GM21576 (cell line): ENCODE data around the gene ARRDC1.

ENCODE experiments used
- ATAC-seq: cut with Tn5 transposase; IDR thresholded peaks from one replicate; pipeline ENCODE4 v1.9.1; 2021; ENCODE audit warnings: mild to moderate bottlenecking, moderate library complexity; ENCODE audit not compliant: unreplicated experiment

Gene ARRDC1

DNA sequence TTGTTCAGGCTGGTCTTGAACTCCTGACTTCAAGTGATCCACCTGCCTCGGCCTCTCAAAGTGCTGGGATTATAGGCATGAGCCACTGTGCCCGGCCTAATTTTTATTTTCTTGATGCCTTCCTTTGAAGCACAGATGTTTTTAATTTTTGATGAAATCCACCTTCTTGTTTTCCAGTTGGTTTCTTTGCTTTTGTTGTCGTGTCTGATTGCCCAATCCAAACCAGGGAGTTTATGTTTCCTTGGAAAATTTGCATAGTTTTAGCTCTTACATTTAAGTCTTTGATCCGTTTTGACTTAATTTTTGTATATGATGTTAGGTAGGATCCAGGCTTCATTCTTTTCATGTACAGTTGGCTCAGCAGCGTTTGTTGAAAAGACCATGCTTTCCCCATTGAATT is 28.5 kb downstream of the ARRDC1 start:
- no peak for ATAC-seq

DNA sequence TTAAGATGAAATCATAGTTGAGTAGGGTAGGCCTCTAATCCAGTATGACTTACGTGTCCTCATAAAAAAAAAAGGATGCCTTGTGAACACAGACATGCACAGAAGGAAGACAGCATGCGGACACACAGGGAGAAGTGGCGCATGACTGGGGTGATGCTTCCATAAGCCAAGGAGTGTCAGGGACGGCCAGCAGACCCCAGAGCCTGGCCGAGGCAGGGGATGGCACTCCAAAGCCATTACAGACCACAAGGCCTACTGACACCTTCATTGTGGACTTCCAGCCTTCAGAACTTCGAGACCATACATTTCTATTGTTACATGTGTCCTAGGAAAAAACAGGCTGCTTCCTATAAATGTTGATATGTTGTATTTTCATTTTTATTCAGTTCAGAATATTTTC is 33.2 kb downstream of the ARRDC1 start:
- no peak for ATAC-seq

DNA sequence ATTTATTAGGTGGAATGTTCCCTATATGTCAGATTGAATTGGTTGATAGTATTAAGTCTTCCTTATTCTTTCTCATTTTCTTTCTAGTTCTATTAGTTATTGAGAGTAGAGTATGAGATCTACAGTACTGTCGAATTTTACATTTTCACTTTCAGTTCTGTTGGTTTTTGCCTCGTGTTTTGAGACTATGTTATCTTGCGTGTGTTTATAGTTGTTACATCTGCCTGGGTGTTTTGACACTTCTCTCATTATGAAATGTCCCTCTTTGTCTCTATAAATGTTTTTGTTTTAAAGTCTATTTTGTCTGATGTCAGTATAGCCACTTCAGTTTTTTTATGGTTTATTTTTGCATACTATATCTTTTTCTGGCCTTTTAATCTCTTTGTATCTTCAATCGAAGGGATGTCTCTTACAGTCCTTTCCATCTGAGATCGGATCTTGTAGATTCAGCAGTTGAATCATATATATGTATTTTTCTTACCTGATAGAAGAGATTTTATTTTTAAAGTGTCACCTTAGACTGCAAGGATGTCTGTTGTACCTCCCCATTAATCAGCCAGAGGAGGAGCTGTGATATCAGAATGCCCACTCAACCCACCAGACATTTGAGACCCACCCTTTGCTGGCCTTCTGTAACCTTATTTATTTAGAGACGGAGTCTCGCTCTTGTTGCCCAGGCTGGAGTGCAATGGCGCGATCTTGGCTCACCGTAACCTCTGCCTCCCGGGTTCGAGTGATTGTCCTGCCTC is 34.0 kb downstream of the ARRDC1 start:
- no peak for ATAC-seq

DNA sequence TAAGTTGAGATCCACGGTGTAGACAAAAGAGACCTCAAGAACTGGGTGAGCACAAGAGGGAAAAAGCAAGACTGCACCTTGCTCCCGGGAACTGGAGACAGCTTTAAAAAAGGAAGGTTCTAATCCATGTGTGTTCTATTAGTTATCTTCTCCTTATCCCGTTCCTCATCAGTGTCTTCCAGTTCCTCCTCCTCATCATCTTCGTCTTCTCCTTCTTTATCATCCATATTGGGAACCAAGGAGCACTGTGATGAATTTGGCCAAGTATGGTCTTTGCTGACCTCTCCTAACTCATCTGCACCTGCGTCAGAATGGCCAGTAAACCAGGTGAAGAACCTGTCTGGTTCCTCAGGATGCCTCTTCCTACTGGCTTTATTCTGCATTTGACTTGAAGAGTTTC is 35.4 kb downstream of the ARRDC1 start:
- ATAC-seq, result no peak

DNA sequence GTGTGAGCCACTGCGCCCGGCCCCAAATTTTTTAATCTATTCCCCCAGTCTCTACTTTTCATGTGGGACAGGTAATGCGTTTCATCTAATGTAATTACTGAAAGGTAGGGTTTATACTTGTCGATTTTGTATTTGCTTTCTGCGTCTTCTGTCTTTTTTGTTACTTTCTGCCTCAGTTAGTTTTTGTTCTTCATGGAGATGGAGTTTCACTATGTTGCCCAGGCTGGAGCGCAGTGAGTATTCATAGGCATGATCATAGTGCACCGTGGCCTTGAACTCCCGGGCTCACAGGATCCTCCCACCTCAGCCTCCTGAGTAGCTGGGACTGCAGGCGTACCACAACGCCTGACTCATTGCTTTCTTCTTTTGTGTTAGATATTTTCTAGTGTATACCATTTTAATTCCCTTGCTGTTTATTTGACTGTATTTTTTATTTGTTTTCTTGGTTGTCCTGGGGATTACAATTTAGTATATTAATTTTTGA is 36.7 kb downstream of the ARRDC1 start:
- ATAC-seq, result no peak

DNA sequence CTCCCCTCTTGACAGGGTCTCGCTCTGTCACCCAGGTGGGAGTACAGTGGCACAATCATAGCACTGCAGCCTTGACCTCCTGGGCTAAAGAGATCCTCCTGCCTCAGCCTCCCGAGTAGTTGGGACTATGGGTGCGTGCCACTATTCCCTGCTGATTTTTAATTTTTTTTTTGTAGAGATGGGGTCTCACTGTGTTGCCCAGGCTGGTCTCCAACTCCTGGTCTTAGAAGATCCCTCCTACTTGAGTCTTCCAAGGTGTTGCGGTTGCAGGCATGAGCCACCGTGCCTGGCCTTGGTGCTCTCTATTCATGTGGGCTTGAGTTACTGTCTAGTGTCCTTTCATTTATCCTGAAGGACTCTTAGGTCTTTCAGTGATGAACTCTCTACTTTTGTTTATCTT is 37.4 kb downstream of the ARRDC1 start:
- ATAC-seq, result no peak

DNA sequence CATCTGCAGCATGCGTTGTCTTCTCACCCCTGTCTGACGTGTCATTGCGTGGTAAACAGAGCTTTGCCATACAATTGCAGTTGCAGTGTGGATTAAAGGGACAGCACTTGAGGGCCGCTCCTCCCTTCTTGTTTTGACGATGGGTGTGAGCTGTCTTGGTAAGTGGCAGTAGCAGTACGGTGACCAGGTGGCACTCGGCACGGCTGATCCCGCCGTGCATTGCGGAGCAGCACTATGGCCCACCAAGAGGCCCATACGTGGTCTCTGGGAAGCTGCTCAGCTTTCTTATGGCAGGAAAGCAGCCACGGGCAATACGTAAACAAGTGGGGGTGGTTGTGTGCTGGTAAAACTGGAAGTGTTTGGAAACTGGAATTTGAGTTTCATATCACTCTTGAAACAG is 38.4 kb downstream of the ARRDC1 start:
- no peak for ATAC-seq

DNA sequence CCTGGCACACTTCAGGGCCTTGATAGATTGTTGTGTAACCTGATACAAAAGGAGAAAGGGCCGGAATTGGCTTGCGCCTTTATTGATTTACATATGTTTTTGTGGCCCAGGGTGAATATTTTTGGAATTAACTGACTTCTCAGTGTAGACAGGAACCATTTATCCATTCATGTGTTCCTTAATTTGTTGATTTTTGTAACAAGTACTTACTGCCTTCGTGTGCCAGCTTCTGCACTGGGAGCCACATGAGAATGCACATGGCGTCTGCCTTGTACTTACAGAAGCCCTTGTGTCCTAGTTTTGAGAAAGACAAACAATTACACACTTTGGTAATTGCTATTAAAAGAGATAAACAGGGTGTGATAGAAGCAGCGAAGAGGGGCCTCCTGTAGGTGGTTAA is 39.7 kb downstream of the ARRDC1 start:
- no peak for ATAC-seq

DNA sequence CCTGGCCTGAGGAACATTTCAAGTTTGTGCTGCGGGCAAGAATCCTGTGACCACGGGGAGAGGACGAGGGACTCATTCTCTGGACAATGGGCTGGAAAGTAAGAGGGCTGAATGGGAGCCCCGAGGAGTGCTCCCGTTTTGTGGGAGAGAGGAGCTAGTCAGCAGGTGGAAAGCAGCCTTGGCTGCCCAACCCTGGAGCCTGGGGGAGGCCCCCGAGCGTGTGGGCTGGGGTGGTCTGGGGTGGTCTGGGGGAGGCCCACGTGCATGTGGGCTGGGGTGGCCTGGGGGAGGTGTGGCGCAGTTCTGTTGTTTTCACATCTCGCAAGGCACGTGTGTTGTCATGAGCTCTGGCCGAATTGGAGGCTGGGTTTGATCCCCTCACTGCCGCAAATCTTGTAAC is 40.9 kb downstream of the ARRDC1 start:
- ATAC-seq, result no peak

DNA sequence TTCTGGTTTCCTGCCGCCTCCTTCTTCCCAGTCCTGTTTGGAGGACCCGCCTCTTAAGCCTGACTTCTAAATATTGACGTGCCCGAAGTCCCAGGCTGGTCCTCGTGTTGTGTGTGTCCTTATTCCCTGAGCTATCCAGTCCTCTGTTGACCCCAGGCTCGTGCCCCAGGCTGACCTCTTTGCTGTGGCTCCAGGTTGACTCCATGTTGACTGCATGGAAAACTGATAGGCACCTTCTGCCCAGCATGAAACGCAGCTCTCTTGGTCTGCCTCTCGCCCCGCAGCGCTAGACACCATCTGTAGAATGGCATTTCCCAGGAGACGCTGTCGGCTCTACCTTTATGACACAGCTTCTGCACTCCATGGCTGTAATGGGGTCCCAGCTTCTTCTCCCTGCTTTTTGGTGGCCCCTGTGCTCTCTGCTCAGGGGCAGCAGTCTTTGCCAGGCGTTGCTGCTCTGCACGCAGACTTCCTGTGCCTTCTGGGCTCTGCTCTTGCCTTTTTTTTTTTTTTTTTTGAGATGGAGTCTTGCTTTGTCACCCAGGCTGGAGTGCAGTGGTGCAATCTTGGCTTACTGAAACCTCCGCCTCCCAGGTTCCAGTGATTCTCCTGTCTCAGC is 41.7 kb downstream of the ARRDC1 start:
- no peak for ATAC-seq

DNA sequence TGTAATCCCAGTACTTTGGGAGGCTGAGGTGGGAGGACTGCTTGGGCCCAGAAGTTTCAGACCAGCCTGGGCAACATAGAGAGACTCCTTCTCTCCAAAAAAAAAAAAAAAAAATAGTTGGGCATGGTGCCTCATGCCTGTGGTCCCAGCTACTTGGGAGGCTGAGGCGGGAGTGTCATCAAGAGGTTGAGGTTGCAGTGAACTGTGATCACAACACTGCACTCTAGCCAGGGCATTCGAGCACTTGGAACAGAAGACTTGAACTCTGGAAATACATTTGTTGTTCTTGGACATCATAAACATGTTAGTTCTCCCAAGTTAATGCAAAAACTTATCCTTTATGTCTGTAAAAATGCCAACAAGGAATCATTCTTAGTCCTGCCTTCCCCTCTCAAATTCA is 42.9 kb downstream of the ARRDC1 start:
- ATAC-seq, result no peak

DNA sequence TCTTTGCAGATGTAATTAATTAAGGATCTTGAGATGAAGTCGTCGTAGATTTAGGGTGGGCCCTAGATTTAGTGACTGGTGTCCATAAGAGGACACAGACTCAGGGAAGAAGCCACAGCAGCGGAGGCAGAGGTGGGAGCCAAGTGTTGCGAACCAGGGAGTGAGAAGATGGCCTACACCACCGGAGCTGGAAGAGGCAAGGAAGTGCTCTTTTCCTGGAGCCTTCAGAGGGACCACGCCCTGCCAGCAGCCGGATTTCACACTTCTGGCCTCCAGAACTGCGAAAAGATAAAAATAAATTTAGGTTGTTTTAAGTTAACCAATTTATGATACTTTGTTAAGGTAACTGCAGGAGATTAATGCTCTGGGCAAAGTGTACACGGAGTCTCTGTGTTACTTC is 44.1 kb downstream of the ARRDC1 start:
- ATAC-seq, result no peak

DNA sequence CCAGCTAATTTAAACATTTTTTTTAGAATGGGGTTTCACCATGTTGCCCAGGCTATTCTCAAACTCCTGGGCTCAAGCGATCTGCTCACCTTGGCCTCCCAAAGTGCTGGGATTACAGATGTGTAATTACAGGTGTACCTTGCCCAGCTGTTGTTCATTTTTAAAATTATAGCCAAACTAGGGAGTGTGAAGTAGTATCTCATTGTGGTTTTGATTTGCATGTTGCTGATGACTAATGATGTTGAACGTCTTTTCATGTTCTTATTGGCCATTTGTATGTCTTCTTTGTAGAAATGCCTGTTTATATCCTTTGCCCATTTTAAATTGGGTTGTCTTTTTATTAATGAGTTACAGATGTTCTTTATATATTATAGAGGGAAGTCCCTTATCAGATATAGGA is 44.8 kb downstream of the ARRDC1 start:
- no peak for ATAC-seq

DNA sequence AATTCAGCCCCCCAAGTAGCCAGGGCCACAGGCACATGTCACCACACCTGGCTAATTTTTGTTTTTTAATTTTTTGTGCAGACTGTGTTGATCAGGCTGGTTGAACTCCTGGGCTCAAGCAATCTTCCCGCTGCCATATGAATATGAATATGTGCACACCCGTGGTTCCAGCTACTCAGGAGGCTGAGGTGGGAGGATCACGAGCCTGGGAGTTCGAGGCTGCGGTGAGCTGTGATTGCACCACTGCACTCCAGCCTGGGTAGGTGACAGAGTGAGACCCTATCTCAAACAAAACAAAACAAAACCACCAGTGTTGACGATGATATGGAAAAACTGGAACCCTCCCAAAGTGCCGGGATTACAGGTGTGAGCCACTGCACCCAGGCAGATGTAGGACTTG is 45.3 kb downstream of the ARRDC1 start:
- ATAC-seq, result no peak

DNA sequence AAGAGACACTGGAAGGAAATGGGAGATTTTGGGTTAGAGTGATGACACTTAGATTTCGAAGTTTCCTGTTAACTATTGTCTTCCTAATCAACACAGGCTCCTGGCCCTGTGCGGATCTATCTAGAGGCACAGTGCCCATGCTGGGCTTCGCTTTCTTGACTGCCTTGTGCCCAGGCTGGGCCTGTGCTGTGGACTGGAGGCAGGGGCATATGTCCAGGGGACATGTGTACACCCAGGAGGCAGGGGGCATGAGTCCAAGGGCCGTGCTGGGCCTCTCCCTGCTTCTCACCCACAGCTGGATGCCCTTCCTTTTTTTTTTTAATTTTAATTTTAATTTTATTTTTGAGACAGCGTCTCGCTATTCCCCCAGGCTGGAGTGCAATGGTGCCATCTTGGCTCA is 50.9 kb downstream of the ARRDC1 start:
- no peak for ATAC-seq

DNA sequence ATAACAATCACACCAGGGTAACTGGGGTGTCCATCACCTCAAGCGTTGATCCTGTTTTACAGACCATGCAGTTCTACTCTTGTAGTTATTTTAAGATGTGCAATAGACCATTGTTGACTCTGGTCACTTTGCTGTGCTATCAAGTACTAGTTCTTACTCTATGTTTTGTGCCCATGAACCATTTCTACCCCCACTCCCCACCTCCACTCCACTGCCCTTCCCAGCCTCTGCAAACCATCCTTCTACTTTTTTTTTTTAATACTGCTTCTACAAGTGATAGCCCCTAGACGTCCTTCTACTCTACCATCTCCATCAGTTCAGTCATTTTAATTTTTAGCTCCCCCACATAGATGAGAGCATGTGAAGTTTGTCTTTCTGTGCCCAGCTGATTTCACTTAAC is 52.1 kb downstream of the ARRDC1 start:
- no peak for ATAC-seq

DNA sequence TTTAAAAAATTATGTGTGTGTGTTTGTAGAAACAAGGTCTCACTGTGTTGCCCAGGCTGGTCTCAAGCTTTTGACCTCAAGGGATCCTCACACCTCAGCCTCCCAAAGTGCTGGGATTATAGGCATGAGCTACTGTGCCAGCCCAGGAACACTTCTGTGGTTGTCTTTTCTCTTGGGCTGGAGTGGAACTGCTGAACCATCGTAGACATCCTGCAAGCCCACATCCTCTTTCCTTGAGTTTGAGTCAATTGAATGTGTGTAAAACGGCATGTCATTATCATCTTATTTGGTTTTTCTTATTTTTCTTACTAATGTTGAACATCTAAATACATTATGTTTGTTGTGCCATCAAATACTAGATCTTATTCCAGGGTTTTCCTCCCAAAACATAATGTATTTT is 53.3 kb downstream of the ARRDC1 start:
- no peak for ATAC-seq

DNA sequence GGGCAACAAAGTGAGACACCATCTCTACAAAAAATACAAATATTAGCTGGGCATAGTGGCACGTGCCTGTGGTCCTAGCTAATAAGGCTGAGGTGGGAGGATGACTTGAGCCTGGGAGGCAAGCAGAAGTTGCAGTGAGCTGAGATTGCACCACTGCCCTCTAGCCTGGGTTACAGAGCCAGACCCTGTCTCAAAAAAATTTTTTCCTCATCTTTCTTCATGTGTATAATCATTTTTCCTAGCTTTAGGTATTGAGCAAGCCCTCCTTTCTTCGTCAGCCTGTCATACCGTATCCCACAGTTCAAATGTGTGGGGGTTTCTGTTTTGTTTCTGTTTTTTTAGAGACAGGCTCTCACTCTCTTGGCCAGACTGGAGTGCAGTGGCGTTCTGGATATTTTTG is 54.7 kb downstream of the ARRDC1 start:
- ATAC-seq, result no peak

DNA sequence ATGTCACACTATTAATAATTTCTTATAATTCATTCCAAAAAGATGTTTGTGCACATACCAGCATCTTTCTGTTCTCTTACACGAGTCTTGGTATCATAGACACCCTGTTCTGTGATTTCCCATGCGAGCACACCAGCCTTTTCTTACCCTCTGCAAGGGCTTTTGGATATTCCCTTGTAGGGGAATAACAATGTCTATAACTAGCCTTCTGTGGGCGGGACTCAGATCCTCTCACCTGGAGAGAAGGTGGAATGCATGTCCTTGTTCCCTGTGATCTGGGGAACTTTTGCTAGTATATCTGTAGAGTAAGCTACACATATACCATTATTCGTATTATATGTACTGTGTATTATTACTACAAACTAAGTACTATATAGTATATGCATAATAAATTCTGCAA is 58.1 kb downstream of the ARRDC1 start:
- ATAC-seq, result no peak

DNA sequence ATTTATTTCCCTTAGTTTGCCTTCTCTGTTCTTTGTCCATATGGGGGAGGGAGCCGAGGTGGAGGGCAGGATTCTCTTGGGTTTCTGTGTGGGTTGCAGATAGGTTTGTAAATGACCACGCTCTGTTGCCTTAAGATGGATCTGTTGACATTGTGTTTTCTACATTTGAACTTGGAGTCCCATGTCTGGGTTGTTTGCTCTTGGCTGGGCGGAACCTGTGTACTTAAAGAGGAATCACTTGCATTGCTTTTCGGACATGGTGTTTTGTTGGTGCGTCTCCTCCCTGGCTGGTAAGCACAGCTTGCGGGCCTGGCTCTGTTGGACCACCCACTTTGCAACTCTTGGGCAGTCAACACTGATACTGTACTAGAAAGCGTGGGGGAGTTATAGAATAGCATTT is 59.2 kb downstream of the ARRDC1 start:
- ATAC-seq, result no peak
